ENCODE data around the gene SPATA3. TPM values are rescaled to one million over a fixed set of nuclear protein-coding genes. Genes with fewer than 3 reads are reported as not detected.

Gene SPATA3
- total and polyA plus RNA-seq, 2 of the 13 experiments (the other 11 are each of a cell fraction or from before 2014, with no cell fraction given): not detected

DNA sequence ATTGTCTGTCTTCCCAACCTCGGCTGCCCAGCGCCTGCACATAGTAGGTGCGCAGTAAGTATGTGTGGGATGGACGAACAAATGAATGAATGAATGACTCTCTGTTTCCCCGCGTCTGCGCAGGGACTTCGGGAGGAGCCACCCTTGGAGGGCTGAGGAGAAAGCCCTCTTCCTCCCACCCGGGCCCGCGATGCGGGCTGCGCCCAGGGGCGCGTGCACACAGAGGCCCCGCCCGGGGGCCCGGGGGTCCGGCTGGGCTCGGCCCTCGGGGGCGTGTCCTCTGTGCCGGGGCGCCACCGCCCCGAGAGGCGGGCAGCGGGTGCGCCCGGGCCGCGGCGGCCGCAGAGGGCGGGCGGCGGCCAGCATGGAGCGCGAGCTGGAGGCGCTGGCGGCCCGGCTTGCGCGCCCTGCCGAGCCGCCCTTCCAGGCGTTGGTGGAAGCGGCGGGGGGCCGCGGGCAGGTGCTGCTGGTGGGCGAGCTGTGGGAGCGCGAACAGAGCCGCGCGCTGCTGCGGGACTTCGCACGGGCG lies 41.3 kb downstream of the SPATA3 start, which contains the start of gene C2orf72 (continued):
- TF ChIP-seq ZNF563 (CRISPR knock-in tag; IDR thresholded peaks at IDR 0.05) (peak; percentile 43; the same call in 1 of the 2 replicates), E2F2 (CRISPR knock-in tag; IDR thresholded peaks at IDR 0.05; ENCODE audit: borderline replicate concordance) (0 out of 2 replicates have a peak, but pooled peaks have one; percentile 49), REXO4 (CRISPR knock-in tag; IDR thresholded peaks at IDR 0.05; ENCODE audit: borderline replicate concordance) (0 out of 2 replicates have a peak, but pooled peaks have one; percentile 24), ZNF441 (CRISPR knock-in tag; IDR thresholded peaks at IDR 0.05; ENCODE audit: borderline replicate concordance) (peak; percentile 11; the same call in 1 of the 2 replicates), MXD4 (CRISPR knock-in tag; IDR thresholded peaks at IDR 0.05) (0 out of 2 replicates have a peak, but pooled peaks have one; percentile 18), TBP (CRISPR knock-in tag; IDR thresholded peaks at IDR 0.05) (no peak), ZNF282 (IDR thresholded peaks at IDR 0.05; ENCODE audit: partially characterized antibody) (no peak), ZNF766 (CRISPR knock-in tag; IDR thresholded peaks at IDR 0.05; ENCODE audit: borderline replicate concordance) (0 out of 2 replicates have a peak, but pooled peaks have one; percentile 34), ZKSCAN1 (IDR thresholded peaks at IDR 0.05; ENCODE audit: low read length) (peak; percentile 99), ADNP (CRISPR knock-in tag; IDR thresholded peaks at IDR 0.05) (peak; percentile 48; the same call in 1 of the 2 replicates), SOX5 (CRISPR knock-in tag; IDR thresholded peaks at IDR 0.05; ENCODE audit: borderline replicate concordance) (0 out of 2 replicates have a peak, but pooled peaks have one; percentile 9), BATF2 (CRISPR knock-in tag; IDR thresholded peaks at IDR 0.05) (0 out of 2 replicates have a peak, but pooled peaks have one; percentile 45), MAZ (IDR thresholded peaks at IDR 0.05; ENCODE audit: borderline replicate concordance, low read depth, low read length) (peak; percentile 79), MAZ (CRISPR knock-in tag; IDR thresholded peaks at IDR 0.05; ENCODE audit: low read depth) (peak; percentile 54; the same call in 1 of the 2 replicates), RBFOX2 (IDR thresholded peaks at IDR 0.05; ENCODE audit: low read depth, low read length) (peak; percentile 81), ZFP91 (CRISPR knock-in tag; IDR thresholded peaks at IDR 0.05; ENCODE audit: borderline replicate concordance) (0 out of 2 replicates have a peak, but pooled peaks have one; percentile 20), ZMYM2 (CRISPR knock-in tag; IDR thresholded peaks at IDR 0.05) (peak; percentile 26; the same call in 1 of the 2 replicates), PAXIP1 (CRISPR knock-in tag; conservative IDR thresholded peaks at IDR 0.05) (peak; percentile 53)
- TF ChIP-seq, protein P1, sequence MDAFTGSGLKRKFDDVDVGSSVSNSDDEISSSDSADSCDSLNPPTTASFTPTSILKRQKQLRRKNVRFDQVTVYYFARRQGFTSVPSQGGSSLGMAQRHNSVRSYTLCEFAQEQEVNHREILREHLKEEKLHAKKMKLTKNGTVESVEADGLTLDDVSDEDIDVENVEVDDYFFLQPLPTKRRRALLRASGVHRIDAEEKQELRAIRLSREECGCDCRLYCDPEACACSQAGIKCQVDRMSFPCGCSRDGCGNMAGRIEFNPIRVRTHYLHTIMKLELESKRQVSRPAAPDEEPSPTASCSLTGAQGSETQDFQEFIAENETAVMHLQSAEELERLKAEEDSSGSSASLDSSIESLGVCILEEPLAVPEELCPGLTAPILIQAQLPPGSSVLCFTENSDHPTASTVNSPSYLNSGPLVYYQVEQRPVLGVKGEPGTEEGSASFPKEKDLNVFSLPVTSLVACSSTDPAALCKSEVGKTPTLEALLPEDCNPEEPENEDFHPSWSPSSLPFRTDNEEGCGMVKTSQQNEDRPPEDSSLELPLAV (CRISPR knock-in tag; conservative IDR thresholded peaks at IDR 0.05; ENCODE audit: low read depth): 0 out of 2 replicates have a peak, but pooled peaks have one; percentile 36
